ENCODE measurements around the gene KRT6C.

Gene KRT6C

DNA sequence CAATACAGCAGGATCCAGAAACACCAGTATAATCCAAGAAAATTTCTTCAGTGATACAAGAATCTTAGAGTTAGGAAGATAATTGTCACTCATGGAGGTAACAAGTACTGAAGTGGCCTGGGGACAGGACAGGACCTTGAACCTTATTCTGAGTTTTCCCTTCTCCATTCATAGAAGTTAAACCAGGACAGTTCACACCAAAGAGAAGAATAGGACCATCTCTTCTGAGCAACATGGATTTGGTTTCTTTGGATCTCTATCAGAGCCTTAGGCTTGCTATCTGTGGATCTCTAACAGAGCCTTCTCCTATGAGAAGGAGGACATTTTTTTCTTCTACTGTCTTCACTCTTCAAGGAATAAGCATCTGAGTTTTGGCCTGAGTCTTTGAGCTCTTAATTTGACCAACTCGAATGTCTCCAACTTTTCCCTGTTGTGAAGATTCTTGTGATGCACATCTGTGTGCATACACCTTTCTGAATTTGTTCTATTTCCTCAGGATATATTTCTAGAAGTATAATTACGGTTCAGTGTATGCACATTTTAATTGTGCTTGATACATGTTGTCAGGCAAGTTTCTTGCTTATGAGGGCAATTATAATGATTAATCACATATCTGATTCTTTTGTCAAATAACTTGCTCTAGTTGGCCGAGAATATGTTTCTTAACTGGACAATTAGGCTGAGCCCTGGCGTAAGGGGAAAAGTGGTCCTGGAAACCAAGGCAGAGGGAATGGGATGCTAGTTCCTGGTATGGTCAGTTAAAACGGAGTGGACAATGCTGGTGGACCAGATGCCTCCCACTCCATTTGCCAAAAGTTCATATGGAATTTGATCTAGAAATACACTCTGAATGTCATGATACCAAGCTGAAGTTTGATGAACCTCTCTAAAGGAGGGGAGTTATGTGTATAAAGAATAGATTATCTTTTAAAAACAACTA is 12.8 kb upstream of the KRT6C start:
- no peaks in the 10 kb centered on the region for H3K4me1 ChIP-seq (ENCODE audit: control insufficient read depth, insufficient read depth, low read length)
- no peaks in the 10 kb centered on the region for H3K9me3 ChIP-seq (ENCODE audit: control insufficient read depth, insufficient read depth, low read length)
- no peak overlapping the region for H3K4me3 ChIP-seq (ENCODE audit: low read depth, low read length)
- H3K36me3 ChIP-seq (ENCODE audit: control insufficient read depth, insufficient read depth, low read length) = no peaks in the 10 kb centered on the region
- H3K27me3 ChIP-seq (ENCODE audit: control insufficient read depth, insufficient read depth, low read length) = no peaks in the 10 kb centered on the region
- no peak overlapping the region for H3K9ac ChIP-seq (ENCODE audit: low read depth, low read length)

DNA sequence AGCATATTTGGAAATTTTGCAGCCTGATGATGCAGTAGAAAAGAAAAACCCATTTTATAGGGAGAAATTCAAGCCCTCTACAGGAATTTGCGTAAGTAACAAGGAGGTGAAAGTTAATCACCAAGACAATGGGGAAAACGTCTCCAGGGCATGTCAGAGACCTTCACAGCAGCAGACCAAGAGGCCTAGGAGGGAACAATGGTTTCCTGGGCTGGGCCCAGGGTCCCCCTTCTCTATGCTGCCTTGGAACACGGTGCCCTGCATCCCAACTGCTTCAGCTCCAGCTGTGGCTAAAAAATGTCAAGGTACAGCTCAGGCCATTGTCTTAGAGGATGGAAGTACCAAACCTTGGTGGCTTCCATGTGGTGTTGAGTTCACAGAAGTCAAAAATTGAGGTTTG is 6.5 kb upstream of the KRT6C start:
- H3K9me3 ChIP-seq (ENCODE audit: control insufficient read depth, insufficient read depth, low read length) = peaks cover 3% of the 10 kb centered on the region
- no peaks in the 10 kb centered on the region for H3K36me3 ChIP-seq (ENCODE audit: control insufficient read depth, insufficient read depth, low read length)
- no peak overlapping the region for H3K9ac ChIP-seq (ENCODE audit: low read depth, low read length)
- H3K4me1 ChIP-seq (ENCODE audit: control insufficient read depth, insufficient read depth, low read length) = no peaks in the 10 kb centered on the region
- H3K27me3 ChIP-seq (ENCODE audit: control insufficient read depth, insufficient read depth, low read length) = no peaks in the 10 kb centered on the region
- no peak overlapping the region for H3K4me3 ChIP-seq (ENCODE audit: low read depth, low read length)

DNA sequence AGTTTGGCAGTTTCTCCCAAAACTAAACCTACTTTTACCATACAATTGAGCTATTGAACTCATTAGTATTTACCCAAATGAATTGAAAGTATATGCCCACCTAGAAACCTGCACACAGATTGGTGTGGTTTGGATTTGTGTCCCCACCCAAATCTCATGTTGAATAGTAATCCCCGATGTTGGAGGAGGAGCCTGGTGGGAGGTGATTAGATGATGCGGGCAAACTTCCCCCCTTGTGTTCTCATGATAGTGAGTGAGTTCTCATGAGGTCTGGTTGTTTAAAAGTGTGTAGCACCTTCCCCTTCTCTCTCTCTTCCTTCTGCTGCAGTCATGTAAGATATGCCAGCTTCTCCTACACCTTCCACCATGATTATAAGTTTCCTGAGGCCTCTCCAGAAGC is 4.0 kb upstream of the KRT6C start:
- H3K4me1 ChIP-seq (ENCODE audit: control insufficient read depth, insufficient read depth, low read length) = no peaks in the 10 kb centered on the region
- H3K9me3 ChIP-seq (ENCODE audit: control insufficient read depth, insufficient read depth, low read length) = peaks cover 3% of the 10 kb centered on the region
- H3K4me3 ChIP-seq (ENCODE audit: low read depth, low read length) = no peak overlapping the region
- no peak overlapping the region for H3K9ac ChIP-seq (ENCODE audit: low read depth, low read length)
- H3K36me3 ChIP-seq (ENCODE audit: control insufficient read depth, insufficient read depth, low read length) = no peaks in the 10 kb centered on the region
- no peaks in the 10 kb centered on the region for H3K27me3 ChIP-seq (ENCODE audit: control insufficient read depth, insufficient read depth, low read length)

DNA sequence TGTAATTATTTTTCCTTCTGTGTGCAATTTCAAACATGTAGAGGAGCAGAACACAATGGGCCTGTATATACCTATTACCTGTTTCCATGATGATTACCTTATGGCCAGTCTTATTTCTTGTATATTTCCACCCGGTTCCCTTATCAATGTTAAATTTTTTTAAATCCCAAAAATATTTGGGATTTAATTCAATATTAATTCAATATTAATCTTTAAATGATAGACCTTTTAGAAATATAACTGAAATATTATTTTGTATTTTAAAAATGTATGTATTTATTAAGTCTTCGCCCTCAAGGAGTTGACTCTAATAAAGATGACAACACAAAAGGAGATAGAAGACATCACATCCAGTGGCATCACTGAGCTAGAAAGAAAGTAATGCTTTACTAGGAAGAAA is 607 bp upstream of the KRT6C start:
- Histone ChIP-seq H3K4me1 (ENCODE audit: control insufficient read depth, insufficient read depth, low read length) (no peaks in the 10 kb centered on the region), H3K27me3 (ENCODE audit: control insufficient read depth, insufficient read depth, low read length) (no peaks in the 10 kb centered on the region), H3K9me3 (ENCODE audit: control insufficient read depth, insufficient read depth, low read length) (no peaks in the 10 kb centered on the region), H3K36me3 (ENCODE audit: control insufficient read depth, insufficient read depth, low read length) (no peaks in the 10 kb centered on the region), H3K9ac (ENCODE audit: low read depth, low read length) (no peak overlapping the region), H3K4me3 (ENCODE audit: low read depth, low read length) (no peak overlapping the region)

DNA sequence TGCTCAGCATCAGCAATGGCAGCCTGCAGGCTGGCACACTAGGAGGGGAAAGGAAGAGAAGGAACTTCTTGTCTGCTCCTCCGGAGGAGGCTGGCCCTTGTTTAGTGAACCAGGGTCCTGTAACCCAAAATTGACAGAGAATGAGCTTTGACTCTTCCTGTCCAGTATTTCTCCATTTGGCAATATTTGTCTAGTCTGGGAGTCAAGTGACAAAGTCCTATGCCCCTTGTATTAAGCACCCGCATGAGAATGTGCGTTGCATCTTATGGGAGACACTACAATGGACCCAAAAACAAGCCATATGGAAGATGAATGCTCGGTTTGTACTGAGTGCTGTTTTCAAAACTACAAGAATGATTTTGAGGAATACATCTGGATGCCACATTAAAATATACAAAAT is 3.8 kb downstream of the KRT6C start:
- H3K36me3 ChIP-seq (ENCODE audit: control insufficient read depth, insufficient read depth, low read length) = no peaks in the 10 kb centered on the region
- H3K4me1 ChIP-seq (ENCODE audit: control insufficient read depth, insufficient read depth, low read length) = no peaks in the 10 kb centered on the region
- H3K27me3 ChIP-seq (ENCODE audit: control insufficient read depth, insufficient read depth, low read length) = no peaks in the 10 kb centered on the region
- H3K4me3 ChIP-seq (ENCODE audit: low read depth, low read length) = no peak overlapping the region
- H3K9me3 ChIP-seq (ENCODE audit: control insufficient read depth, insufficient read depth, low read length) = no peaks in the 10 kb centered on the region
- no peak overlapping the region for H3K9ac ChIP-seq (ENCODE audit: low read depth, low read length)

DNA sequence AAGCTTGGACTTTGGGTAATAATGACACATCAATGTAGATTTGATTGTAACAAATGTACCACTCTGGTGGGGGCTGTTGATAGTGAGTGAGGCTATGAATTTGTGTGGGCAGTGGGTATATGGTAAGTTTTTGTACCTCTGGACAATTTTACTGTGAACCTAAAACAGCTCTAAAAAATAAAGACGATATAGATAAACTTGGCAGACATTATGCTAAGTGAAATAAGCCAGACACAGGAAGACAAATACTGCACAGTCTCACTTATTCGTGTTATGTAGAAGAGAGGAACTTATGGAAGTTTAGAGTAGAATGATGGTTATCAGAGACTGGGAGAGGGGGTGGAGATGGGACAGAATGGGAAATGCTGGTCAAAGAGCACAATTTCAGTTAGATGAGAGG is 8.7 kb downstream of the KRT6C start:
- Histone ChIP-seq H3K4me3 (ENCODE audit: low read depth, low read length) (no peak overlapping the region), H3K27me3 (ENCODE audit: control insufficient read depth, insufficient read depth, low read length) (no peaks in the 10 kb centered on the region), H3K4me1 (ENCODE audit: control insufficient read depth, insufficient read depth, low read length) (no peaks in the 10 kb centered on the region), H3K9me3 (ENCODE audit: control insufficient read depth, insufficient read depth, low read length) (no peaks in the 10 kb centered on the region), H3K9ac (ENCODE audit: low read depth, low read length) (no peak overlapping the region), H3K36me3 (ENCODE audit: control insufficient read depth, insufficient read depth, low read length) (no peaks in the 10 kb centered on the region)

DNA sequence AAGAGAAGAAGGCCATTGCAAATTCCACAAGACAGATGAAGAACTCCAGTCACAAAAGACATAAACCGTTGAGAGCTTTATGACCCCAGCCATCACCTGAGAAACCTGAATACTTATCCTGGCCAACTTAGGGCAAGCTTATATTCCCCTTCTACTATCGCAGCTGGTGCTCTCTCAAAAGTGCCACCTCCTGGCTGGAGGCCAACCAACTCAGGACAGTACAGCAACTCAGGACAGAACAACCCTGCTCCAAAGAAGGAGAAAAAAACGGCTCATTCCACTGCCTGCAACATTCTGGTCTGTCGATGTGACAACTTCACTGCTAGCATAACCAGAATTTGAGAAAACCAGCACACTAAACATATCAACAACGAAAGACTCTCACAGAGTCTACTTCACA is 11.9 kb downstream of the KRT6C start:
- Histone ChIP-seq H3K4me3 (ENCODE audit: low read depth, low read length) (no peak overlapping the region), H3K27me3 (ENCODE audit: control insufficient read depth, insufficient read depth, low read length) (no peaks in the 10 kb centered on the region), H3K4me1 (ENCODE audit: control insufficient read depth, insufficient read depth, low read length) (no peaks in the 10 kb centered on the region), H3K9me3 (ENCODE audit: control insufficient read depth, insufficient read depth, low read length) (no peaks in the 10 kb centered on the region), H3K9ac (ENCODE audit: low read depth, low read length) (no peak overlapping the region), H3K36me3 (ENCODE audit: control insufficient read depth, insufficient read depth, low read length) (no peaks in the 10 kb centered on the region)

DNA sequence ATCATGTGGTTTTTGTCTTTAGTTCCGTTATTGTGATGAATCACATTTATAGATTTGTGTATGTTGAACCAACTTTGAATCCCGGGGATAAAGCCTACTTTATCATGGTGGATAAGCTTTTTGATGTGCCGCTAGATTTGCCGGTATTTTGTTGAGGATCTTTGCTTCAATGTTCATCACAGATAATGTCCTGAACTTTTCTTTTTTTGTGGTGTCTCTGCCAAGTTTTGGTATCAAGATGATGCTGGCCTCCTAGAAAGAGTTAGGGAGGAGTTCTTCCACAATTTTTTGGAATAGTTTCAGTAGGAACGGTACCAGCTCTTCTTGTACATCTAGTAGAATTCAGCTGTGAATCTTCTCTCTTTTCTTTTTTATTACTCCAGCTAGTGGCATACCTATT is 14.7 kb downstream of the KRT6C start:
- no peaks in the 10 kb centered on the region for H3K27me3 ChIP-seq (ENCODE audit: control insufficient read depth, insufficient read depth, low read length)
- no peak overlapping the region for H3K9ac ChIP-seq (ENCODE audit: low read depth, low read length)
- peaks cover 4% of the 10 kb centered on the region for H3K4me1 ChIP-seq (ENCODE audit: control insufficient read depth, insufficient read depth, low read length)
- H3K4me3 ChIP-seq (ENCODE audit: low read depth, low read length) = no peak overlapping the region
- no peaks in the 10 kb centered on the region for H3K9me3 ChIP-seq (ENCODE audit: control insufficient read depth, insufficient read depth, low read length)
- H3K36me3 ChIP-seq (ENCODE audit: control insufficient read depth, insufficient read depth, low read length) = no peaks in the 10 kb centered on the region

DNA sequence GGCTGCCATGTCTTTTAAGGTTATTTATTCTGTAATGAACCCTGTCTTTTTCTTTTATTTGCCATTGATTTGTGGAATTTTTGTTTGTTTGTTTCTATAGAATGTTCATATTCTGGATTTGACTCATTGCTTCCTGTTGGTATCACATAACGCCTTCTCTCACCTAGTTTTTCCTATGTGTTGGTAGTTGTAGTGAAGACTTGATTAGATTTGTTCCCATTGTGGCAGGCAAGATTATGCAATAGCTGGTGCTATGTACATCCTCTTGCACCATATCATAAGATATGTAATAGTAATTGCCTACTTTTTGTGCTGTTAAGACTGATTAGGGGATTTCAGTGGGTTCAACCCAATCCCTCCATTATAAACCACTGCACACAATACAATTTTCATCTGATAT is 17.8 kb downstream of the KRT6C start:
- Histone ChIP-seq H3K9me3 (ENCODE audit: control insufficient read depth, insufficient read depth, low read length) (no peaks in the 10 kb centered on the region), H3K4me1 (ENCODE audit: control insufficient read depth, insufficient read depth, low read length) (peaks cover 4% of the 10 kb centered on the region), H3K4me3 (ENCODE audit: low read depth, low read length) (no peak overlapping the region), H3K9ac (ENCODE audit: low read depth, low read length) (no peak overlapping the region), H3K27me3 (ENCODE audit: control insufficient read depth, insufficient read depth, low read length) (no peaks in the 10 kb centered on the region), H3K36me3 (ENCODE audit: control insufficient read depth, insufficient read depth, low read length) (no peaks in the 10 kb centered on the region)

DNA sequence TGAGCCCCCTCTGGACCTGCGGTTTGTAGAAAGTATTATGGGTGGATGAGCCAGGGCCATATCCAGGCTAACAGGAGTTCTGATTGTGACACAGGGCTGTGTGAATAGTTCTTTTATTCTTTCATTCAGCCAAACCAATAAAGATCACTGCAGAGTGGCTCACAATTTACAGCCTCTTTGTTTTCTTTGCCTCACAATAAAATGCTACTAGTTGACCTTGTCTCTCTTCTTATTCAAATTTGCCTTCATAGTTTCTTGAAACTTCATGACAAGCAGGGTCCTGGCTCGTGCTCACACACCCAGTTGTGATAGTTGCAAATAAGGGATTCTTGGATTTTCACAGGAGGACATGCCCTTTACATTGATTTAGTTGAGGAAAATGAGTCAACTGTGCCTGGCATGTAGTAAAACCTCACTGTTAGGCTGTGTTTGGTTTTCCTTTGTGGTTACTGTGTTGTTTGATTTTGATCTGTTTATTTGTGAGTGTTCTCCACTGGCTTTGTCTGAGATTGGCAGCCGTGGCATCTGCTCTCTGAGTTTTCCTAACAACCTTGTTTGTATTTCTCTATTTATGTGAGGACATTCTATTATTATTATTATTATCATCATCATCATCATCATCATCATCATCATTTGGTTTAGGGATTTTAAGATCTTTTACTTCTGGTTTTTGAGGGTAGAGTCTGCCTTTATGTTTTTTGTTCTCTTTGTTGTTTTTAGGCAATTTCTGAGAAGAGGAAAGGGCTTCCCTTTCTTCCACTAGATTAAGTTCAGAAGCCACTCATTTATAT is 19.0 kb downstream of the KRT6C start:
- Histone ChIP-seq H3K9ac (ENCODE audit: low read depth, low read length) (no peak overlapping the region), H3K9me3 (ENCODE audit: control insufficient read depth, insufficient read depth, low read length) (no peaks in the 10 kb centered on the region), H3K4me1 (ENCODE audit: control insufficient read depth, insufficient read depth, low read length) (peaks cover 4% of the 10 kb centered on the region), H3K4me3 (ENCODE audit: low read depth, low read length) (no peak overlapping the region), H3K36me3 (ENCODE audit: control insufficient read depth, insufficient read depth, low read length) (no peaks in the 10 kb centered on the region), H3K27me3 (ENCODE audit: control insufficient read depth, insufficient read depth, low read length) (no peaks in the 10 kb centered on the region)

DNA sequence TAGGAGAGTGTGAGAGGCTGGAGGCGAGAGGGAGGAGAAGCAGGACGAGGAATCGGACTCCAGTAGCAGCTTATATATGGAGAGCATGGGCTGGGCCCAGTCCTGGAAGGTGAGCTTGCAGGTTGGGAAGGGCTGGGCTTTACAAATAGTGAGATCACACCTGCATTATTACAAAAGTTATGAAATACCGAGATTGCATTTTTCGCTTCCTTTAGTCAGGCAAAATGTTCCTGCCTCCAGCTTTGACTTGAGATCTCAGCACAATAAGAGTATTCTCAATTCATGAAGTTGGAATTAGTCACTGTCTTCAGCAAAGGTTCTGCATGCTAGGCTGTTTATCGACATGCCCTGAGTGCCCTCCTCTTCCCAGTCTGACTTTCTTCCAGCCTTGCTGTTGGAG is 21.5 kb downstream of the KRT6C start, which contains the start of gene KRT6B:
TSS of gene KRT6B (minus strand) at position 46 of the 400 bp plus-strand sequence. CDS start 68 bp downstream, outside the sequence.
- Histone ChIP-seq H3K4me1 (ENCODE audit: control insufficient read depth, insufficient read depth, low read length) (peaks cover 4% of the 10 kb centered on the region), H3K9me3 (ENCODE audit: control insufficient read depth, insufficient read depth, low read length) (no peaks in the 10 kb centered on the region), H3K9ac (ENCODE audit: low read depth, low read length) (no peak within 1 kb of the TSS), H3K36me3 (ENCODE audit: control insufficient read depth, insufficient read depth, low read length) (no peaks in the 10 kb centered on the region), H3K27me3 (ENCODE audit: control insufficient read depth, insufficient read depth, low read length) (no peaks in the 10 kb centered on the region), H3K4me3 (ENCODE audit: low read depth, low read length) (no peak within 1 kb of the TSS)

DNA sequence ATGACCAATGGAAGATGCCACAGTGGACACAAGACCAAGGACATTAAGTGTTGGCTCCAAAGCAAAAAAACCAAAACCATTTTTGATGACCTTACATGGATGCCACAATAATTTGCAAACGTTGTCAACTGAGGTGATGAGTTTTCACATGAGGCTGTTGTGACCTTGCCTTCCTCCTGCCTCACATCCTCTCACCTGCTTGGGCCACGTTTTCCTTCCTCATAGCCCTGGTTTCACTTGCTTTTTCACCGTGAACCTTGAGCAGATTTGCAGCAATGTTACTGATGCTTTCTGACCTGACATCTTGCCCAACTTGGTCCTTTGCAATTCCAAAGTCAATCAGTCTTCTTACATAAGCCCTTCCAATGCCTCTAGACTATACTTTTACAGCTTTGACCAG is 25.4 kb downstream of the KRT6C start:
- Histone ChIP-seq H3K36me3 (ENCODE audit: control insufficient read depth, insufficient read depth, low read length) (no peaks in the 10 kb centered on the region), H3K27me3 (ENCODE audit: control insufficient read depth, insufficient read depth, low read length) (no peaks in the 10 kb centered on the region), H3K9me3 (ENCODE audit: control insufficient read depth, insufficient read depth, low read length) (no peaks in the 10 kb centered on the region), H3K9ac (ENCODE audit: low read depth, low read length) (no peak overlapping the region), H3K4me3 (ENCODE audit: low read depth, low read length) (no peak overlapping the region), H3K4me1 (ENCODE audit: control insufficient read depth, insufficient read depth, low read length) (no peaks in the 10 kb centered on the region)
